CD14-positive monocyte (primary cell): ENCODE results near the gene ERP27. TPM values are rescaled to one million over a fixed set of nuclear protein-coding genes. Genes with fewer than 3 reads are reported as not detected.

ENCODE experiments used
- DNase-seq, 3 donors: peaks; one replicate each; pipeline ENCODE4 v3.0.0-alpha.2; 2011 to 2022
- H2AFZ ChIP-seq: 2 replicates; pipeline ENCODE4 v1.6.0; 2012; ENCODE audit warnings: mild to moderate bottlenecking, low read depth, low read length, inconsistent platforms; ENCODE audit not compliant: insufficient read depth, poor library complexity, severe bottlenecking
- H3K27ac ChIP-seq, 2 donors: 1 replicate in 1 of 2; 2 replicates in 1 of 2; pipeline ENCODE4 v1.5.1; 2012 to 2013; ENCODE audit warnings: low read length in 2 of 2, control low read depth in 1 of 2, inconsistent platforms in 1 of 2, low read depth in 1 of 2, mild to moderate bottlenecking in 1 of 2
- H3K27me3 ChIP-seq, 2 donors: one replicate each; pipeline versions ENCODE4 v1.6.0 to v1.6.1; 2011 to 2013; ENCODE audit warnings: low read length in 2 of 2; ENCODE audit not compliant: control insufficient read depth in 2 of 2, insufficient read depth in 2 of 2
- H3K36me3 ChIP-seq, 2 donors: replicated peaks in 1 of 2; 1 replicate in 1 of 2; 2 replicates in 1 of 2; pipeline versions ENCODE4 v1.5.1 to v1.6.1; 2012 to 2013; ENCODE audit warnings: low read length in 2 of 2, control low read depth in 1 of 2, inconsistent platforms in 1 of 2, mild to moderate bottlenecking in 1 of 2; ENCODE audit not compliant: insufficient read depth in 2 of 2, control insufficient read depth in 1 of 2
- H3K4me1 ChIP-seq, 2 donors: 1 replicate in 1 of 2; 2 replicates in 1 of 2; pipeline versions ENCODE4 v1.5.1 to v1.6.1; 2012 to 2013; ENCODE audit warnings: low read length in 2 of 2, control low read depth in 1 of 2, inconsistent platforms in 1 of 2, mild to moderate bottlenecking in 1 of 2, moderate library complexity in 1 of 2; ENCODE audit not compliant: insufficient read depth in 2 of 2, control insufficient read depth in 1 of 2
- H3K4me2 ChIP-seq: replicated peaks from 2 replicates; pipeline ENCODE3; 2012; ENCODE audit warnings: low read length, moderate library complexity, mild to moderate bottlenecking; ENCODE audit not compliant: poor library complexity, severe bottlenecking; ENCODE audit errors: extremely low read depth
- H3K4me3 ChIP-seq, 3 experiments: fragments of 200-600 bp in 1 of 3; sonication (generic) in 1 of 3; replicated peaks in 1 of 3; 1 replicate in 2 of 3; 2 replicates in 1 of 3; pipeline ENCODE4 v1.5.1; 2011 to 2013; ENCODE audit warnings: low read length in 3 of 3, mild to moderate bottlenecking in 3 of 3, control low read depth in 2 of 3, low read depth in 2 of 3, inconsistent platforms in 1 of 3, moderate library complexity in 1 of 3
- H3K79me2 ChIP-seq: 2 replicates; pipeline ENCODE4 v1.6.0; 2012; ENCODE audit warnings: mild to moderate bottlenecking, control low read depth, inconsistent platforms, low read length, moderate library complexity; ENCODE audit not compliant: insufficient read depth
- H3K9ac ChIP-seq: 2 replicates; pipeline ENCODE4 v1.6.0; 2017; ENCODE audit warnings: low read length, mild to moderate bottlenecking; ENCODE audit not compliant: insufficient read depth, poor library complexity, severe bottlenecking
- H3K9me3 ChIP-seq, 2 donors: replicated peaks in 1 of 2; 1 replicate in 1 of 2; 2 replicates in 1 of 2; pipeline versions ENCODE4 v1.5.1 to v1.6.1; 2012 to 2013; ENCODE audit warnings: low read length in 2 of 2, control low read depth in 1 of 2; ENCODE audit not compliant: control insufficient read depth in 1 of 2, insufficient read depth in 1 of 2
- H4K20me1 ChIP-seq: 2 replicates; pipeline ENCODE4 v1.6.0; 2012; ENCODE audit warnings: mild to moderate bottlenecking, low read length, control low read depth, moderate library complexity; ENCODE audit not compliant: insufficient read depth
- H3K27ac Mint-ChIP-seq, 7 donors: one replicate each; pipeline ENCODE4 v1.8.0; 2020; ENCODE audit warnings: mild to moderate bottlenecking in 7 of 7, mixed read lengths in 7 of 7, moderate library complexity in 6 of 7, inconsistent platforms in 2 of 7
- H3K27me3 Mint-ChIP-seq, 3 donors: one replicate each; pipeline ENCODE4 v1.8.0; 2021 to 2022; ENCODE audit warnings: low read depth in 3 of 3, mild to moderate bottlenecking in 3 of 3, mixed read lengths in 3 of 3, moderate library complexity in 3 of 3, inconsistent platforms in 1 of 3
- H3K36me3 Mint-ChIP-seq, 2 donors: one replicate each; pipeline ENCODE4 v1.8.0; 2020; ENCODE audit warnings: mixed read lengths in 2 of 2, inconsistent platforms in 1 of 2, mild to moderate bottlenecking in 1 of 2
- H3K4me1 Mint-ChIP-seq: one replicate; pipeline ENCODE4 v1.8.0; 2020; ENCODE audit warnings: mild to moderate bottlenecking, mixed read lengths
- H3K4me3 Mint-ChIP-seq, 2 donors: one replicate each; pipeline ENCODE4 v1.8.0; 2020; ENCODE audit warnings: mild to moderate bottlenecking in 2 of 2, mixed read lengths in 2 of 2, moderate library complexity in 1 of 2
- H3K9me3 Mint-ChIP-seq, 7 donors: one replicate each; pipeline ENCODE4 v1.8.0; 2020 to 2022; ENCODE audit warnings: mixed read lengths in 7 of 7, mild to moderate bottlenecking in 6 of 7, moderate library complexity in 6 of 7, inconsistent platforms in 2 of 7
- WGBS: methylation state at CpG from one replicate; pipeline ENCODE4 v1.1.5; 2013; ENCODE audit warnings: missing lambda C conversion rate; ENCODE audit not compliant: insufficient coverage; 5-methylcytosine and 5-hydroxymethylcytosine counted together
- intact Hi-C, 2 donors: fragments of 100-400 bp; cut with micrococcal nuclease; formaldehyde crosslinking; loops; one replicate each; pipeline versions ENCODE4 v1.15.0 to v1.15.1; 2023
- polyA plus RNA-seq, 3 donors: library from polyadenylated mRNA; depleted of rRNA in 1 of 3; unstranded in 2 of 3; stranded (reverse) in 1 of 3; fragments of 300-500 nt in 2 of 3; fragments of >200 nt in 1 of 3; fragmentation: Illumina TruSeq in 2 of 3; gene quantifications; 1 replicate in 2 of 3; 2 replicates in 1 of 3; pipeline ENCODE4 v1.2.3, GENCODE V29; 2012 to 2021
- TF ChIP-seq, protein P1 (sequence below): fragments of 200-600 bp; IDR thresholded peaks from one replicate; pipeline ENCODE4 v1.8.0; 2022; ENCODE audit warnings: antibody characterized with exemption, mild to moderate bottlenecking

ERP27 gene
- polyA plus RNA-seq, 3 donors = 2.5 to 7.2 (median 2.5) TPM

DNA sequence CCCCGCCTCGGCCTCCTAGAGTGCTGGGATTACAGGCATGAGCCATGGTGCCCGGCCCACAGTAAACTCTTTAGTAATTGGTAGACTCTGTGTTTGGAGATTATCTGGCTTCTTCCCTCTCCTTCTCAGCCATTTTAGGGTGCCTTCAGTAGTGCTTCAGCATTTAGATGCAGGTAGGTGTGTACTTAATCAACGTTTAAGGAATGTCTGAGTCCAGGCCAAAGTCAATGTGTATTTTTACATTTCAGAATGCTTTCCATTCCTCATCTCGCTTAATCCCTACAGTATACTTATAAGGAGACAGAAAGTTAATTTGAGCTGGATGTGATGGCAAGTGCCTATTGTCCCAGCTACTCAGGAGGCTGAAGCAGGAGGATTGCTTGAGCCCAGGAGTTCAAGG is 32.2 kb downstream of the ERP27 start:
- no peaks in the 10 kb centered on the region for H3K27me3 Mint-ChIP-seq
- Histone ChIP-seq H3K9ac (no peak overlapping the region), H4K20me1 (no peaks in the 10 kb centered on the region), H3K27me3 (no peaks in the 10 kb centered on the region), H3K9me3 (no peaks in the 10 kb centered on the region), H3K79me2 (no peaks in the 10 kb centered on the region), H3K27ac (no peak overlapping the region), H3K4me1 (no peaks in the 10 kb centered on the region), H3K36me3 (peaks cover 0 to 11% of the 10 kb centered on the region in 2 donors), H2AFZ (no peak overlapping the region), H3K4me2 (no peak overlapping the region), H3K4me3 (no peak overlapping the region)
- peaks cover 16% of the 10 kb centered on the region for H3K4me1 Mint-ChIP-seq
- DNase-seq = no peak
- H3K9me3 Mint-ChIP-seq = peaks cover 0 to 4% (median 0%) of the 10 kb centered on the region in 7 donors
- intact Hi-C loops = no loop called here
- no CpG with 5 or more reads among the region's 5 CpGs for WGBS
- H3K27ac Mint-ChIP-seq = no peak overlapping the region
- peaks cover 31 to 33% of the 10 kb centered on the region in 2 donors for H3K36me3 Mint-ChIP-seq
- H3K4me3 Mint-ChIP-seq = no peak overlapping the region
- TF ChIP-seq, protein P1, sequence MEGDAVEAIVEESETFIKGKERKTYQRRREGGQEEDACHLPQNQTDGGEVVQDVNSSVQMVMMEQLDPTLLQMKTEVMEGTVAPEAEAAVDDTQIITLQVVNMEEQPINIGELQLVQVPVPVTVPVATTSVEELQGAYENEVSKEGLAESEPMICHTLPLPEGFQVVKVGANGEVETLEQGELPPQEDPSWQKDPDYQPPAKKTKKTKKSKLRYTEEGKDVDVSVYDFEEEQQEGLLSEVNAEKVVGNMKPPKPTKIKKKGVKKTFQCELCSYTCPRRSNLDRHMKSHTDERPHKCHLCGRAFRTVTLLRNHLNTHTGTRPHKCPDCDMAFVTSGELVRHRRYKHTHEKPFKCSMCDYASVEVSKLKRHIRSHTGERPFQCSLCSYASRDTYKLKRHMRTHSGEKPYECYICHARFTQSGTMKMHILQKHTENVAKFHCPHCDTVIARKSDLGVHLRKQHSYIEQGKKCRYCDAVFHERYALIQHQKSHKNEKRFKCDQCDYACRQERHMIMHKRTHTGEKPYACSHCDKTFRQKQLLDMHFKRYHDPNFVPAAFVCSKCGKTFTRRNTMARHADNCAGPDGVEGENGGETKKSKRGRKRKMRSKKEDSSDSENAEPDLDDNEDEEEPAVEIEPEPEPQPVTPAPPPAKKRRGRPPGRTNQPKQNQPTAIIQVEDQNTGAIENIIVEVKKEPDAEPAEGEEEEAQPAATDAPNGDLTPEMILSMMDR = no peak

- no peak overlapping the region for H3K27ac Mint-ChIP-seq
- TF ChIP-seq, protein P1 = no peak
- H3K4me3 ChIP-seq = no peak overlapping the region
- H3K4me3 Mint-ChIP-seq = no peak overlapping the region
- H3K79me2 ChIP-seq = no peaks in the 10 kb centered on the region
- peaks cover 0 to 3% (median 0%) of the 10 kb centered on the region in 7 donors for H3K9me3 Mint-ChIP-seq
- no peaks in the 10 kb centered on the region for H3K9me3 ChIP-seq
- H4K20me1 ChIP-seq = no peaks in the 10 kb centered on the region
- intact Hi-C loops = no loop called here
- WGBS = no CpG with 5 or more reads among the region's 5 CpGs
- no peak overlapping the region for H2AFZ ChIP-seq
- no peak for DNase-seq
- H3K9ac ChIP-seq = no peak overlapping the region
- no peak overlapping the region for H3K27ac ChIP-seq
- H3K27me3 ChIP-seq = no peaks in the 10 kb centered on the region
- H3K27me3 Mint-ChIP-seq = no peaks in the 10 kb centered on the region
- peaks cover 14% of the 10 kb centered on the region for H3K4me1 Mint-ChIP-seq
- H3K36me3 ChIP-seq = peaks cover 0 to 5% of the 10 kb centered on the region in 2 donors
- no peaks in the 10 kb centered on the region for H3K4me1 ChIP-seq
- H3K4me2 ChIP-seq = no peak overlapping the region
- peaks cover 26 to 27% of the 10 kb centered on the region in 2 donors for H3K36me3 Mint-ChIP-seq
Observed at GRCh38 chr12:14905269-14906004, 32.9 kb downstream of the ERP27 start.
